HG02981 (cell line): ENCODE measurements around the gene GLTPD2.

Experiments
- ATAC-seq: cut with Tn5 transposase; IDR thresholded peaks from one replicate; pipeline ENCODE4 v1.9.1; 2021; ENCODE audit warnings: mild to moderate bottlenecking, moderate library complexity; ENCODE audit not compliant: unreplicated experiment

GLTPD2 gene

GRCh38 chr17:4788807-4789700 lies at the start of gene GLTPD2:
TSS of gene GLTPD2 (plus strand) at chr17:4788964. CDS start at chr17:4789012, 48 bp downstream.
- no peak for ATAC-seq

GRCh38 chr17:4739122-4740024 lies 49.4 kb upstream of the GLTPD2 start, which contains the start of the genes CXCL16 and ZMYND15:
TSS of gene CXCL16 (minus strand) at chr17:4739928. CDS start at chr17:4739339, 589 bp downstream.
TSS of gene ZMYND15 (plus strand) at chr17:4739833. CDS start at chr17:4740549, 716 bp downstream.
- no peak for ATAC-seq

GRCh38 chr17:4740025-4740351 lies 48.8 kb upstream of the GLTPD2 start:
- no peak for ATAC-seq

- ATAC-seq: no peak
Measured at GRCh38 chr17:4740584-4740983, 48.2 kb upstream of the GLTPD2 start.

- ATAC-seq: no peak
Measured at GRCh38 chr17:4741544-4741943, 47.2 kb upstream of the GLTPD2 start.

- no peak for ATAC-seq
Measured at GRCh38 chr17:4742133-4742532, 46.6 kb upstream of the GLTPD2 start.

GRCh38 chr17:4742629-4743028 lies 46.1 kb upstream of the GLTPD2 start:
- ATAC-seq: no peak

- no peak for ATAC-seq
Measured at GRCh38 chr17:4743216-4743615, 45.5 kb upstream of the GLTPD2 start.

- no peak for ATAC-seq
Measured at GRCh38 chr17:4743898-4744297, 44.9 kb upstream of the GLTPD2 start.

GRCh38 chr17:4744999-4745969 lies 43.5 kb upstream of the GLTPD2 start:
- no peak for ATAC-seq

GRCh38 chr17:4747847-4748246 lies 40.9 kb upstream of the GLTPD2 start:
- ATAC-seq: no peak

GRCh38 chr17:4748686-4749085 lies 40.1 kb upstream of the GLTPD2 start:
- no peak for ATAC-seq

- no peak for ATAC-seq
Measured at GRCh38 chr17:4750606-4751005, 38.2 kb upstream of the GLTPD2 start.

GRCh38 chr17:4751932-4752331 lies 36.8 kb upstream of the GLTPD2 start:
- ATAC-seq: no peak

GRCh38 chr17:4753392-4753791 lies 35.4 kb upstream of the GLTPD2 start:
- ATAC-seq: no peak

GRCh38 chr17:4759776-4760236 lies 29.0 kb upstream of the GLTPD2 start:
- ATAC-seq: no peak

GRCh38 chr17:4764595-4764994 lies 24.2 kb upstream of the GLTPD2 start:
- no peak for ATAC-seq

GRCh38 chr17:4766201-4766600 lies 22.6 kb upstream of the GLTPD2 start:
- ATAC-seq: no peak

- no peak for ATAC-seq
Measured at GRCh38 chr17:4766723-4767122, 22.0 kb upstream of the GLTPD2 start.

- ATAC-seq: no peak
Measured at GRCh38 chr17:4768298-4768697, 20.5 kb upstream of the GLTPD2 start.
